ENCODE measurements around the gene ZNF254. TPM values are rescaled to one million over a fixed set of nuclear protein-coding genes. Genes with fewer than 3 reads are reported as not detected.
A peak's percentile ranks its signal among the peaks of the same experiment; 100 is the strongest.

ZNF254 gene
- total and polyA plus RNA-seq, 9 of the 15 experiments (the other 6 are each of a cell fraction or from before 2014, with no cell fraction given): 10.7 to 22.1 (median 14.2) TPM

DNA sequence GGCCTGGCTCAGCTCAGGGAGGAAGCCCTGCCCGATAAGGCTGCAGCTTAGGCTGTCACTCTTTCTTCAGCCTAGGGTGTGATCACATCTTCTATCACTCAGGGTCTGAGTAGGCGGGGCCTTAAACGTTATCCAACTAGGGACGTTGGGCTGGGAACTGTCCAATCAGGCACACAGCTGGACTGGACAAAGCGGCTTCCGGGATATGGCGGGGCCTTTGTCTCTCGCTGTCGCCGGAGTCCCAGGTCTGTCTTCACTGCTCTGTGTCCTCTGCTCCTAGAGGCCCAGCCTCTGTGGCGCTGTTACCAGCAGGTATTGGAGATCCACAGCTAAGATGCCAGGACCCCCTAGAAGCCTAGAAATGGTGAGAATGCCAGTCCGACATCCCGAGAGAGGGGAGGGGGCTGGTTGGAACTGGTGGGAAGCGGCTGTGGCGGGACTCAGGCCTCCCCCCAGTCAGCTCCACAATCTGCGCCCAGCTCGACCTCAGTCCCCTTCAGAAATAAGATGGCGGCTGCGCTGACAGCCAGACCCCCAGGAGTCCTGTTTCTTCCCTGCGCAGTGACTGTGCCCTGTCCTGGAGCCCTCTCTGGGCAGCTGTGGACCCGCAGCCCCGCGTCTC is at the start of gene ZNF254 (continued):
- TF ChIP-seq, protein P1, sequence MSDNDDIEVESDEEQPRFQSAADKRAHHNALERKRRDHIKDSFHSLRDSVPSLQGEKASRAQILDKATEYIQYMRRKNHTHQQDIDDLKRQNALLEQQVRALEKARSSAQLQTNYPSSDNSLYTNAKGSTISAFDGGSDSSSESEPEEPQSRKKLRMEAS (CRISPR knock-in tag; IDR thresholded peaks at IDR 0.05): no peak
- TF ChIP-seq SREBF2 (CRISPR knock-in tag; IDR thresholded peaks at IDR 0.05) (no peak), YY1 (IDR thresholded peaks at IDR 0.05; ENCODE audit: borderline replicate concordance in 1 of 3, control insufficient read depth in 1 of 3, extremely low read depth in 1 of 3, insufficient read depth in 3 of 3, insufficient read length in 1 of 3, insufficient replicate concordance in 2 of 3, low read depth in 1 of 3, low read length in 2 of 3) (peak; percentile 58 to 89 (median 79)), PBX2 (CRISPR knock-in tag; IDR thresholded peaks at IDR 0.05; ENCODE audit: low read depth) (peak; percentile 72), PBX2 (tag; conservative IDR thresholded peaks at IDR 0.05; ENCODE audit: low read depth) (peak; percentile 92), SIN3B (IDR thresholded peaks at IDR 0.05; ENCODE audit: low read depth) (no peak), RHOXF2B (CRISPR knock-in tag; conservative IDR thresholded peaks at IDR 0.05) (no peak), DPF2 (IDR thresholded peaks at IDR 0.05) (no peak), IRF9 (tag; IDR thresholded peaks at IDR 0.05) (no peak), GTF2E2 (tag; IDR thresholded peaks at IDR 0.05) (peak; percentile 28; the same call in 1 of the 2 replicates), PREB (CRISPR knock-in tag; IDR thresholded peaks at IDR 0.05) (no peak), ZNF143 (CRISPR knock-in tag; IDR thresholded peaks at IDR 0.05) (no peak), FUS (optimal IDR thresholded peaks at IDR 0.05; ENCODE audit: low read depth, low read length) (no peak)
- TF ChIP-seq, protein P2, sequence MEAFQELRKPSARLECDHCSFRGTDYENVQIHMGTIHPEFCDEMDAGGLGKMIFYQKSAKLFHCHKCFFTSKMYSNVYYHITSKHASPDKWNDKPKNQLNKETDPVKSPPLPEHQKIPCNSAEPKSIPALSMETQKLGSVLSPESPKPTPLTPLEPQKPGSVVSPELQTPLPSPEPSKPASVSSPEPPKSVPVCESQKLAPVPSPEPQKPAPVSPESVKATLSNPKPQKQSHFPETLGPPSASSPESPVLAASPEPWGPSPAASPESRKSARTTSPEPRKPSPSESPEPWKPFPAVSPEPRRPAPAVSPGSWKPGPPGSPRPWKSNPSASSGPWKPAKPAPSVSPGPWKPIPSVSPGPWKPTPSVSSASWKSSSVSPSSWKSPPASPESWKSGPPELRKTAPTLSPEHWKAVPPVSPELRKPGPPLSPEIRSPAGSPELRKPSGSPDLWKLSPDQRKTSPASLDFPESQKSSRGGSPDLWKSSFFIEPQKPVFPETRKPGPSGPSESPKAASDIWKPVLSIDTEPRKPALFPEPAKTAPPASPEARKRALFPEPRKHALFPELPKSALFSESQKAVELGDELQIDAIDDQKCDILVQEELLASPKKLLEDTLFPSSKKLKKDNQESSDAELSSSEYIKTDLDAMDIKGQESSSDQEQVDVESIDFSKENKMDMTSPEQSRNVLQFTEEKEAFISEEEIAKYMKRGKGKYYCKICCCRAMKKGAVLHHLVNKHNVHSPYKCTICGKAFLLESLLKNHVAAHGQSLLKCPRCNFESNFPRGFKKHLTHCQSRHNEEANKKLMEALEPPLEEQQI (IDR thresholded peaks at IDR 0.05): no peak
- TF ChIP-seq, protein P3, sequence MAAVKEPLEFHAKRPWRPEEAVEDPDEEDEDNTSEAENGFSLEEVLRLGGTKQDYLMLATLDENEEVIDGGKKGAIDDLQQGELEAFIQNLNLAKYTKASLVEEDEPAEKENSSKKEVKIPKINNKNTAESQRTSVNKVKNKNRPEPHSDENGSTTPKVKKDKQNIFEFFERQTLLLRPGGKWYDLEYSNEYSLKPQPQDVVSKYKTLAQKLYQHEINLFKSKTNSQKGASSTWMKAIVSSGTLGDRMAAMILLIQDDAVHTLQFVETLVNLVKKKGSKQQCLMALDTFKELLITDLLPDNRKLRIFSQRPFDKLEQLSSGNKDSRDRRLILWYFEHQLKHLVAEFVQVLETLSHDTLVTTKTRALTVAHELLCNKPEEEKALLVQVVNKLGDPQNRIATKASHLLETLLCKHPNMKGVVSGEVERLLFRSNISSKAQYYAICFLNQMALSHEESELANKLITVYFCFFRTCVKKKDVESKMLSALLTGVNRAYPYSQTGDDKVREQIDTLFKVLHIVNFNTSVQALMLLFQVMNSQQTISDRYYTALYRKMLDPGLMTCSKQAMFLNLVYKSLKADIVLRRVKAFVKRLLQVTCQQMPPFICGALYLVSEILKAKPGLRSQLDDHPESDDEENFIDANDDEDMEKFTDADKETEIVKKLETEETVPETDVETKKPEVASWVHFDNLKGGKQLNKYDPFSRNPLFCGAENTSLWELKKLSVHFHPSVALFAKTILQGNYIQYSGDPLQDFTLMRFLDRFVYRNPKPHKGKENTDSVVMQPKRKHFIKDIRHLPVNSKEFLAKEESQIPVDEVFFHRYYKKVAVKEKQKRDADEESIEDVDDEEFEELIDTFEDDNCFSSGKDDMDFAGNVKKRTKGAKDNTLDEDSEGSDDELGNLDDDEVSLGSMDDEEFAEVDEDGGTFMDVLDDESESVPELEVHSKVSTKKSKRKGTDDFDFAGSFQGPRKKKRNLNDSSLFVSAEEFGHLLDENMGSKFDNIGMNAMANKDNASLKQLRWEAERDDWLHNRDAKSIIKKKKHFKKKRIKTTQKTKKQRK (IDR thresholded peaks at IDR 0.05; ENCODE audit: borderline replicate concordance, low read depth, low read length): no peak

Measured in K562 (cell line).